ENCODE results near the gene PSD. TPM values are rescaled to one million over a fixed set of nuclear protein-coding genes. Genes with fewer than 3 reads are reported as not detected.

PSD gene
- total and polyA plus RNA-seq, 2 donors (not counting 3 experiments of a cell fraction or from before 2014, with no cell fraction given): 0.10 to 0.40 TPM

GRCh38 chr10:102435133-102435497, 16.5 kb upstream of the PSD start:
- POLR2A ChIA-PET: no interaction called here
- H3K4me2 ChIP-seq (ENCODE audit: insufficient read depth, low read length): no peak overlapping the region

More at GRCh38 chr10:102435133-102435497, 16.5 kb upstream of the PSD start:
- no peaks in the 10 kb centered on the region for H4K20me1 ChIP-seq (replicated peaks; ENCODE audit: control insufficient read depth, extremely low read depth, insufficient read depth, low read length)
- no peak overlapping the region for H3K9ac ChIP-seq (replicated peaks; ENCODE audit: extremely low read depth, insufficient read depth, low read length)
- H3K27ac ChIP-seq (ENCODE audit: insufficient read depth, low read depth, low read length): no peak overlapping the region
- dilution Hi-C loops (cut with MboI; ENCODE audit: extremely low pct_ligation_motif_present, low sequenced_read_pairs) (no loop called here), intact Hi-C loops (cut with micrococcal nuclease) (no loop called here)
- H3K27me3 ChIP-seq (ENCODE audit: control insufficient read depth in 2 of 2, insufficient read depth in 2 of 2, low read length in 2 of 2): peaks cover 11 to 22% of the 10 kb centered on the region in 2 experiments
- H3K9me1 ChIP-seq (replicated peaks; ENCODE audit: control insufficient read depth, extremely low read depth, insufficient read depth, low read length): no peaks in the 10 kb centered on the region
- peaks cover 9% of the 10 kb centered on the region for H3K79me2 ChIP-seq (ENCODE audit: control insufficient read depth, insufficient read depth, low read length)
- no TSS peak for BruUV-seq (replicated peaks)
- no peak for FAIRE-seq
- H3K4me1 ChIP-seq (ENCODE audit: control insufficient read depth, extremely low read depth, insufficient read depth, low read length): peaks cover 7% of the 10 kb centered on the region
- no peak for DNase-seq (ENCODE audit: low read depth, low spot score)
- CTCF ChIA-PET: interaction anchor here (0.9 to 1.7 kb wide), 5 partner anchors 12 to 197 kb away, joined by 3 to 6 read pairs (median 4); no protein-coding TSS in a partner anchor
- H3K9me3 ChIP-seq (replicated peaks; ENCODE audit: control insufficient read depth, insufficient read depth, low read length): no peaks in the 10 kb centered on the region
- no peak overlapping the region for H2AFZ ChIP-seq (ENCODE audit: low read depth, low read length)
- TF ChIP-seq CTCF (IDR thresholded peaks at IDR 0.05; ENCODE audit: extremely low read depth in 1 of 2, insufficient read depth in 1 of 2, low read depth in 1 of 2, low read length in 2 of 2) (no peak), EZH2 (IDR thresholded peaks at IDR 0.05; ENCODE audit: borderline replicate concordance, low read depth, low read length, severe bottlenecking) (peak; percentile 44), POLR2AphosphoS5 (IDR thresholded peaks at IDR 0.05; ENCODE audit: insufficient read depth, low read depth, low read length) (no peak)
- H3K4me3 ChIP-seq (replicated peaks in 1 of 3; ENCODE audit: insufficient read depth in 1 of 3, low read depth in 1 of 3, low read length in 3 of 3): no peak overlapping the region
- H3K36me3 ChIP-seq (ENCODE audit: control insufficient read depth in 2 of 2, extremely low read depth in 1 of 2, insufficient read depth in 2 of 2, low read length in 2 of 2): no peaks in the 10 kb centered on the region
